ENCODE measurements around the gene HIGD1A. TPM values are rescaled to one million over a fixed set of nuclear protein-coding genes. Genes with fewer than 3 reads are reported as not detected.

The HIGD1A gene
- total RNA-seq, 3 donors from 2014 or later (not counting 1 experiment from before 2014, with no cell fraction given) = 24.5 to 28.5 (median 28.2) TPM

GRCh38 chr3:42801784-42802183 lies 2.5 kb downstream of the HIGD1A start:
- H3K27ac ChIP-seq (ENCODE audit: low read length) = no peak overlapping the region
- H3K4me1 ChIP-seq (ENCODE audit: control insufficient read depth, insufficient read depth, low read length) = peaks cover 18% of the 10 kb centered on the region
- no peaks in the 10 kb centered on the region for H3K9me3 ChIP-seq (ENCODE audit: control insufficient read depth, insufficient read depth, low read length)
- H3K4me3 Mint-ChIP-seq = no peak overlapping the region
- no peaks in the 10 kb centered on the region for H3K27me3 ChIP-seq (ENCODE audit: control insufficient read depth, insufficient read depth, low read length)
- H3K4me1 Mint-ChIP-seq = peaks cover 38 to 46% of the 10 kb centered on the region in 2 donors
- no peaks in the 10 kb centered on the region for H3K9me3 Mint-ChIP-seq
- H3K27ac Mint-ChIP-seq = no peak overlapping the region
- H3K27me3 Mint-ChIP-seq (ENCODE audit: low read depth in 2 of 2) = peaks cover 5 to 7% of the 10 kb centered on the region in 2 donors
- H3K4me3 ChIP-seq (ENCODE audit: low read length) = no peak overlapping the region
- H3K36me3 Mint-ChIP-seq = no peaks in the 10 kb centered on the region
- intact Hi-C loops (cut with micrococcal nuclease) = no loop called here
- ATAC-seq (no peak), DNase-seq (no peak)
- H3K36me3 ChIP-seq (ENCODE audit: control insufficient read depth, insufficient read depth, low read length) = no peaks in the 10 kb centered on the region
- no peak for TF ChIP-seq CTCF (IDR thresholded peaks at IDR 0.05)
- 92% methylated on average over 3 of the region's 4 CpGs for WGBS (ENCODE audit: insufficient coverage)

- no peak overlapping the region for H3K4me3 Mint-ChIP-seq
- no peaks in the 10 kb centered on the region for H3K9me3 ChIP-seq (ENCODE audit: control insufficient read depth, insufficient read depth, low read length)
These were observed 3.2 kb downstream of the HIGD1A start for GRCh38 chr3:42801048-42801620.

GRCh38 chr3:42800251-42800650 lies 4.0 kb downstream of the HIGD1A start:
- Histone ChIP-seq H3K27ac (ENCODE audit: low read length) (no peak overlapping the region), H3K27me3 (ENCODE audit: control insufficient read depth, insufficient read depth, low read length) (no peaks in the 10 kb centered on the region), H3K9me3 (ENCODE audit: control insufficient read depth, insufficient read depth, low read length) (no peaks in the 10 kb centered on the region), H3K4me1 (ENCODE audit: control insufficient read depth, insufficient read depth, low read length) (peaks cover 16% of the 10 kb centered on the region), H3K4me3 (ENCODE audit: low read length) (no peak overlapping the region), H3K36me3 (ENCODE audit: control insufficient read depth, insufficient read depth, low read length) (no peaks in the 10 kb centered on the region)
- peaks cover 44 to 56% of the 10 kb centered on the region in 2 donors for H3K4me1 Mint-ChIP-seq
- intact Hi-C loops (cut with micrococcal nuclease) = no loop called here
- no peak for ATAC-seq
- DNase-seq = peak in 1 of 2 donors; percentile 15
- no peak overlapping the region for H3K27ac Mint-ChIP-seq
- no peak overlapping the region for H3K4me3 Mint-ChIP-seq
- no peaks in the 10 kb centered on the region for H3K36me3 Mint-ChIP-seq
- no peak for TF ChIP-seq CTCF (IDR thresholded peaks at IDR 0.05)
- no peaks in the 10 kb centered on the region for H3K27me3 Mint-ChIP-seq (ENCODE audit: low read depth in 2 of 2)
- 100% methylated on average over 2 of the region's 2 CpGs for WGBS (ENCODE audit: insufficient coverage)
- no peaks in the 10 kb centered on the region for H3K9me3 Mint-ChIP-seq

More at GRCh38 chr3:42801048-42801620, 3.2 kb downstream of the HIGD1A start:
- peaks cover 18% of the 10 kb centered on the region for H3K4me1 ChIP-seq (ENCODE audit: control insufficient read depth, insufficient read depth, low read length)
- DNase-seq (no peak), ATAC-seq (no peak)
- H3K36me3 ChIP-seq (ENCODE audit: control insufficient read depth, insufficient read depth, low read length) = no peaks in the 10 kb centered on the region
- Mint-ChIP-seq H3K36me3 (no peaks in the 10 kb centered on the region), H3K4me1 (peaks cover 42 to 50% of the 10 kb centered on the region in 2 donors), H3K9me3 (no peaks in the 10 kb centered on the region), H3K27me3 (ENCODE audit: low read depth in 2 of 2) (peaks cover 3 to 7% of the 10 kb centered on the region in 2 donors), H3K27ac (no peak overlapping the region)
- H3K4me3 ChIP-seq (ENCODE audit: low read length) = no peak overlapping the region
- H3K27me3 ChIP-seq (ENCODE audit: control insufficient read depth, insufficient read depth, low read length) = no peaks in the 10 kb centered on the region
- intact Hi-C loops (cut with micrococcal nuclease) = no loop called here
- TF ChIP-seq CTCF (IDR thresholded peaks at IDR 0.05) = no peak
- no peak overlapping the region for H3K27ac ChIP-seq (ENCODE audit: low read length)
- WGBS (ENCODE audit: insufficient coverage) = 95% methylated on average over 3 of the region's 3 CpGs

GRCh38 chr3:42799376-42799775 lies 4.9 kb downstream of the HIGD1A start:
- H3K9me3 Mint-ChIP-seq = no peaks in the 10 kb centered on the region
- no peaks in the 10 kb centered on the region for H3K9me3 ChIP-seq (ENCODE audit: control insufficient read depth, insufficient read depth, low read length)
- H3K36me3 ChIP-seq (ENCODE audit: control insufficient read depth, insufficient read depth, low read length) = no peaks in the 10 kb centered on the region
- no peak overlapping the region for H3K4me3 ChIP-seq (ENCODE audit: low read length)
- no peaks in the 10 kb centered on the region for H3K36me3 Mint-ChIP-seq
- H3K27me3 Mint-ChIP-seq (ENCODE audit: low read depth in 2 of 2) = no peaks in the 10 kb centered on the region
- DNase-seq (no peak), ATAC-seq (no peak)
- H3K27me3 ChIP-seq (ENCODE audit: control insufficient read depth, insufficient read depth, low read length) = no peaks in the 10 kb centered on the region
- 80% methylated on average over 7 of the region's 7 CpGs for WGBS (ENCODE audit: insufficient coverage)
- H3K4me1 Mint-ChIP-seq = peaks cover 40 to 47% of the 10 kb centered on the region in 2 donors
- no peak for TF ChIP-seq CTCF (IDR thresholded peaks at IDR 0.05)
- H3K27ac Mint-ChIP-seq = no peak overlapping the region
- H3K4me1 ChIP-seq (ENCODE audit: control insufficient read depth, insufficient read depth, low read length) = peaks cover 10% of the 10 kb centered on the region
- H3K4me3 Mint-ChIP-seq = no peak overlapping the region
- intact Hi-C loops (cut with micrococcal nuclease) = no loop called here
- no peak overlapping the region for H3K27ac ChIP-seq (ENCODE audit: low read length)
